ENCODE measurements around the gene TMEM82.
A peak's percentile ranks its signal among the peaks of the same experiment; 100 is the strongest.

Gene TMEM82

DNA sequence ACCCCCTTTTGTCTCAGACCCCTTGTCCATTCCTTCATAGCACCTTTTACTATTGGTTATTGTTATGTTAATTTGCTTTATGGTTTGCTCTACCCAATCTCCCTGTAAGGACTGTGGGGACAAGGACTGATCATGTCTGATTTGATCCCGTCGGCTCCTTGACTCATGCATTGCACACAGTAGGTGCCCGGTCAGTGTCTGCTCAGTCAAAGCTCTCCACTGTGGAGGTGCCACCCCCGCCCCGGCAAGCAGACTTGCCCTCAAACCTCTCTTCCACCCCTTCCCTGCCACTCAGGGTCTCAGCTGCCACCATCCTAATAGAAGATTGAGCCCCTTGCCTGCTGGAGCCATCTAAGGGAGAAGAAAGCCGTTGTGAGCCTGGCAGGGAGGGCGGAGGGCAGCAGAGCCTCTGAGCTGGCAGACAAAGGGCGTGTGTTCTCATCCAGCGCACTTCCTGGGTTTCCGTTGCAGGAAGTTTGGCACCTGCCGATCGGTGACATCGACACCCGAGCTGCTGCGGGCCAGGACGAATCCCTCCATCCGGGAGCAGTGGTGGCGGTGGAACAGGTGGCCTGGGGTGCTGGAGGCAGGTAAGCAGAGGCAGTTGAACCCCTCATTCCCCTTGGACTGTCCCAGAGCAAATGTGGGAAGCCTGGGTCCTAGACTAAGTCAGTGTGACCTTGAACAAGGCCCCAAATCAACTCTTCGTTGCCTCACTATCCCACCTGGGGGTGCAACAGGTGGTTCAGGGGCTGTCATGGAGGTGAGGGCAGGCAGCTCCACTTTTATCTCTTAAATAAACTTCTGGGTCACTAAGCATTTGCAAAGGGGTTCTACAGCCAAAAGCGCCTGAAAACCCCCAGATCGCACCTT is 14.1 kb downstream of the TMEM82 start:
- peak; percentile 3 for DNase-seq (ENCODE audit: low spot score)

DNA sequence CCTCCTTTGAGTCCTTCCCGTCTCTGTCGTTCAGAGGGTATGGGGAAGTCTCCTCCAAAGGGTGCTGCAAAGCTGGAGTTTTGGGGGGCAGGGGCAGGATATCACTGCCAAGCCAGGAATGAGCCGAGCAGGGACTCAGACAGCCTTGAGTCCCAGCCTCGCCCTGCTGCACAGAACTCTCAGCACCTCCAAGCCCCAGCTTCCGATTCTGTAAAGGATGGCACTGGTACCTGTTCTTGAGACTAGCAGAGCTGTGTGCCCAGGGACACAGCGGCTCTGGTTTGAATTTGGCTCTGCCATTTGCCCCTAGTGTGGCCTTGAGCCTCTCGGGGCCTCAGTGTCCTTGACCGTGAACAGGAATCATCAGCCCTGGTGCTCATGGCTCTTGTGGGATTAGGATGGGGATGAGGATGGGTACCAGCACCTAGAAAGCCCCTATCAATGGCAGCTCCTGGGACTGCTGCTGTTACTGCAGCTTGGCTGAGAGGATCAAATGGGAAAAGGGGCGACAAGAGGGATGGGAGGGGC is 14.8 kb downstream of the TMEM82 start:
- DNase-seq (ENCODE audit: low spot score), result no peak

DNA sequence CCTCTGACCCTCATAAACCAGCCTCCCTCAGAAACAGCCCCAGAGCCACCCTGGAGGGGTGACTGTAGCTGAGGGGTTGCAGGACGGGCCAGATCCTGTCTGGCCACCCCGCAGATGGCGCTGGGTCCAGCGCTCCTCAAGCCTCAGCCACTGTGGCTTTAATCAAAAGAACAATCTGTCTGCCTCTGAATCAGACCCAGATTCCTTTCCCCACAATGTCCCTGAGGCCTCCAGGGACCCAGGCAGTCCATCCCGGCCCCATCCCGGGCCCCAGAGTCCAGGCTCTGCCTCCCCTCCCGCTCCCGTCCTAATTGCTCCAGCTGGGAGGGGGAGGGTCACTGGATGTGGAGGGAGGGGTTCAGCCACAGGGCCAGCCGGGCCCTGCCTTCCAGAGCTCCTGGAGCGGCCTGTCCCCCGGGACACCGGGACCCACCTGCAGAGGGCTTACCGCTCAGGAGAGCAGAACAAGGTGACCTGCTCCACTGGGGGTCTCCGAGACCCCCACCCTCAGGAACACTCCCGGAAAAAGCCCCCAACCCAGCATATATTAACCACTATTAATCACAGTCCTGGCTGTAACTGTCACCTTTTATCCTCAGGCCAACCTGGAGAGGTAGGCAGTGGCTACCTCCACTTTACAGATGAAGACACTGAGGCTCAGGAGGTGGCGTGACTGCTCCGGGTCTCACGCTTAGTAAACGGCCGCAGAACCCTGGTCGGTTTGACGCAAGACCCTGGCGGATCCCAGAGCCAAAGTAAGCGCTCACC is 15.5 kb downstream of the TMEM82 start:
- DNase-seq (ENCODE audit: low spot score), result peak; percentile 60

DNA sequence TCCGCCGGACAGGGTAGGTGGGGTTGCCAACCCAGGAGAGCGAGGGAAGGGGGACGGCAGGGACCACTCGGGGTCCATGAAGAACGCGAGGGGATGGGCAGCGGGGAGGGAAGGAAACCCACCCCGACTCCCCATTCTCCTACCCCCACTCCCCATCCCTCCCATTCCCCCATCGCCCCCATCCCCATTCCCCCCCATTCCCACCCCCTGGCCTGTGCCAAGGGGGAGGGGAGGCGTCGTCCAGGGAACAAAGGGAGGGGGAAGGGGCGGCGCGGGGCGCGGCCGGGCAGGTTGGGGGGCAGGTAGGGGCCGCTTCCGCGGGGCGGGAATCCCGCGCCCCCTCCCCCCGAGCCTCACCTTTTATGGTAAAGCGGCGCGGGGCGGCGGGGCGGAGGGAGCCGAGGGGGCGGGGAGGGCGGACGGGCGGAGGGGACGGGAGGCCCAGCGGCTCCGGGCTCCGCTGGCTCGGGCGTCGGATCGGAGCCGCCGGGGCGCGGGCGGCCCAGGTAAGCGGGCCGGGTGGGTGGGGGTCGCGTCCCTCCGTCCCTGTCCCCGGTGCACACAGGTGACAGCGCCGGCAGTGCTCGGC is 16.1 kb downstream of the TMEM82 start, which contains the start of gene FBLIM1:
FBLIM1 (plus strand) TSS at position 453 of the 589 bp plus-strand sequence. CDS start 6,189 bp downstream, outside the sequence.
- DNase-seq (ENCODE audit: low spot score), result peak; percentile 58

DNA sequence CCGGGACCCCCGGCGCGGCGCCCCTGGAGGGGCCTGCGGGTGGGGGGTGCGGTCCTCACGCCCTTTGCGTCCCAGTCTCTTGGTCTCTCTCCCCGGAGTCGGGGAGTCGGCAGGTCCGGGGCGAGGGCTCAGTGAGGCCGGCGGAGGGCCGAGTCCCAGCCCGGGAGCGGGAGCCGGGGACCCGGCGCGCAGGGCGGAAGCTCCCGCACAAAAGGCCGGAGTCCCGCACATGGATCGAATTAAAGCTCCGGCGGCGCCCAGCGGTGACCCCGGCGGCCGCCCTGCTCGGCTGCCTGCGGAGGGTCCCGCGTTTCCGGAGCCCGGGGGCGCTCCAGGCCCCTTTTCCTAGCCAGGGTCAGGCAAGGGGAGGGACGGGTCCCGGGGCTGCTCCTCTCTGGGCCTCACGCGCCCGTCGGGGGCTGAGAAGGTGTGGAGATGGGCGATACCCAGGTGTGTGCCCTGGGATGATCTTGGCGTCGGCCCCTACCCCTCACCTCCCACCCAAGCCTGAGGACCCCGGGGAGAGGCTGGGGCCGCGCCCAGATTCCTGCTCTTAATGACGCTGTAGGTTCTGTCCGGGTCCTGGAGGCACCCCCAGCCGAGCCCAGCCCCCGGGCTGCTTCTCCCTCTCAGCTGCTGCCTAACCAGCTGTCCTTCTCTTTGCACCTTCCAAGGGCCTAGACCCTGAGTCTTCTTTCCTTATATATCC is 16.8 kb downstream of the TMEM82 start:
- DNase-seq (ENCODE audit: low spot score), result peak; percentile 56

DNA sequence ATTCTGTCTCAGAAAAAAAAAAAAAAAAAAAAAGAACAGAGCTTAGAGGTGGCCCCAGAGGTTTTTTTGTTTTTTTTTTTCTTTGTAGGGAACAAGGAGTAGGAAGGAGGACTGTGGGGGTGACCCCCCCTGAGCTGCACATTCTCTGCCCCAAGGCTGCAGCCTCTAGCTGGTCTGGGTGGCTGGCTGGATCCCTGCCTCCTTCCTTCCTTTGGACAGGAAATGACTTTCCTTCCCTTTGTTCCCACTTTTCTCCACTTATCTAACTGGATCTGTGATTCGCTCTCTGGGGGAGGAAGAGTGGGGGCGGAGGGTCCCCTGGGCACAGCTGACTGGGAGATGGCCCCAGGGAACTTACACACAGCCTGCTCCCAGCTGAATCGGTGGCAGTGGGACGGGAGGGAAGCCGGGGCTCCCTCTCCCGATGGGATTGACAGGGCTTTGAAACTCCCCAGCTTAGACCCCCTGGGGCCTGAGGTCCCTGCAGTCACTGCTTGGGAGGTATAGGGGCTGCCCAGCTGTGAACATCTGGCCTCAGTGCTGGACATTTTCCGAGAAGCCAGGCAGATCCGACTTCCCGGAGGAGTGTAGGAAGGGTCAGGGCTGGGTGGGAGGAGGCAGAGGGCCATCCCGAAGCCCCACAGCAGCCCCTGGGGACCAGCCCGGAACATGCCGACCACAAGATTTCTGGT is 18.4 kb downstream of the TMEM82 start:
- peak; percentile 55 for DNase-seq (ENCODE audit: low spot score)

DNA sequence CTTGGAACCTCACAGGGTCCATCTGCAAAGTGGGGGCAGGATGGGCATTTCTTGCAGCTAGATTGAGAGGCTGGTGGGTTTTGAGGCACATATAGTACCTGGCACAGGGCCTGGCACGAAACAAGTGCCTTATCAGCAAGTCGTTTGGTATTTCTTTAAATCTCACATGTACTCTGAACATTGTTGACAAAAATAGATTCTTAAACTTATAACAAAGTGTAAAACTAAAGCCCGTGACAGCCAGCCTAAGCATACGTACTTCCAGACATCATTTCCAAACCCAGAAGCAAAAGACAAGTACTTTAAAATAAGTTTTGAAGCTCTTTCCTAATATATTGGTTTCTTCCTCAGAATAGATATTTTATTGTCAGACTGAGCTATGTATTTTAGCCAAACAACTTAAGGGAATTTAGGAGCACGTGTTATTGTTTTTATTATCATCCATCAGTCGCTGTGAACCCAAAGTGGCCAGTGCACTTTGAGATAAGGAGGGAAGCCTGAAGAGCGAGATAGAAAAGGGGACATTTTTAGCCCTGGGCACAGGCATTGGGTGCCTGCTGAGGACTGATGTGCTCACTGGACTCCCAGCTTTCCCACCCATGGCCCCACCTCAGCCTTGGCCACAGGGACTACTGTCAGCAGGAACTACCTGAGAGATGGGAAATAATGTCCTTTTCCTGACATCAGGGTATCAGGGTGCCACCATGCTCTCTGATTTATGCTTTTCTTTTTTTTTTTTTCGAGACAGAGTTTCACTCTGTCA is 19.2 kb downstream of the TMEM82 start:
- DNase-seq (ENCODE audit: low spot score), result peak; percentile 18

DNA sequence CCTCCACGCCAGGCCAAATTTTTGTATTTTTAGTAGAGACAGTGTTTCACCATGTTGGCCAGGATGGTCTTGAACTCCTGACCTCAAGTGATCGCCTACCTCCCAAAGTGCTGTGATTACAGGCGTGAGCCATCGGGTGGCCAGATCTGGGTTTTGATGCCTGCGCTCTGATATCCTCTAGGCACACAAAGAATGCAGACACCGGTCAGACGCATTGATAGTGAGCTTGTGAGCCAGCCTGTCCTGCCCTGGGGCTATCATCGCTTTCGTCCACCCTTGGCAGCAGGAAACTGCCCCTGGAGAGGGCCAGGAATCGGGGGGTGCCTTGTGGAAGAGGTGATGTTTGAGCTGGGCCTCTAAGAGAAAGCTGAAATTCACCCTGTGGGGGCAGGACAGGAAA is 20.2 kb downstream of the TMEM82 start:
- DNase-seq (ENCODE audit: low spot score), result peak; percentile 6

DNA sequence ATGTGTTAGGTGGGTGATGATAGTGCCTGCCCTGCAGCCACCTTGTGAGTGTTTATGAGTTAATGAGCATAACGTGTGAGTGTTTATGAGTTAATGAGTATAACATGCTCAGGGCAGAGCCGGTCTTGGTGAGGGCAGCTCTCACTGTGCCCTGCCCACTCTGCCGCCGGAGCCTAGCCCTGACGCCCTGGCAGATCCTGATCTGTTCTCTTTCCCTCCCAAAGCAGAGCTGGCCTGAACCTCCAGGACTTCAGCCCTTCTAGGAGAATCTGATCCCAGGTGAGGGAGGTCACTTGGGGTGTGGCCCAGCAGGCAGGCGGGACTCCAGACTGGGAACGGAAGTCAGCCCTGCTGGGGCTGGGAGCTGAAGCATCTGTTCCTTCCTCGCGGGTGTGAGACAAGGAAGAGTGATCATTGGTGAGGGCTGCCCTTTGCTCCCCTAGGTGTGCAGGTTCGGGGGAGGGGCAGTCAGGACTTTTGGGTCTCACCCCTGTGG is 22.0 kb downstream of the TMEM82 start:
- DNase-seq (ENCODE audit: low spot score), result no peak

DNA sequence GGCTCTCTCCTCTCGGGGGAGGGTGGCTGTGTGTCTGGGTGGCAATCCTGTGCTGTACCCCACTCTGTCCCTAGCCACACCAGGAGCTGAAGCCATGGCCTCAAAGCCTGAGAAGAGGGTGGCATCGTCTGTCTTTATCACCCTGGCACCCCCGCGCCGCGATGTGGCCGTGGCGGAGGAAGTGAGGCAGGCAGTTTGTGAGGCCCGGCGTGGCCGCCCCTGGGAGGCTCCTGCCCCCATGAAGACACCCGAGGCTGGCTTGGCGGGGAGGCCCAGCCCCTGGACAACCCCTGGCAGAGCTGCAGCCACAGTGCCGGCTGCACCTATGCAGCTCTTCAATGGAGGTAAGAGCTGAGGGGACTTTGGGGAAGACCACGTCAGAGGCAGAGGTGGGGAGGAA is 22.6 kb downstream of the TMEM82 start:
- no peak for DNase-seq (ENCODE audit: low spot score)

DNA sequence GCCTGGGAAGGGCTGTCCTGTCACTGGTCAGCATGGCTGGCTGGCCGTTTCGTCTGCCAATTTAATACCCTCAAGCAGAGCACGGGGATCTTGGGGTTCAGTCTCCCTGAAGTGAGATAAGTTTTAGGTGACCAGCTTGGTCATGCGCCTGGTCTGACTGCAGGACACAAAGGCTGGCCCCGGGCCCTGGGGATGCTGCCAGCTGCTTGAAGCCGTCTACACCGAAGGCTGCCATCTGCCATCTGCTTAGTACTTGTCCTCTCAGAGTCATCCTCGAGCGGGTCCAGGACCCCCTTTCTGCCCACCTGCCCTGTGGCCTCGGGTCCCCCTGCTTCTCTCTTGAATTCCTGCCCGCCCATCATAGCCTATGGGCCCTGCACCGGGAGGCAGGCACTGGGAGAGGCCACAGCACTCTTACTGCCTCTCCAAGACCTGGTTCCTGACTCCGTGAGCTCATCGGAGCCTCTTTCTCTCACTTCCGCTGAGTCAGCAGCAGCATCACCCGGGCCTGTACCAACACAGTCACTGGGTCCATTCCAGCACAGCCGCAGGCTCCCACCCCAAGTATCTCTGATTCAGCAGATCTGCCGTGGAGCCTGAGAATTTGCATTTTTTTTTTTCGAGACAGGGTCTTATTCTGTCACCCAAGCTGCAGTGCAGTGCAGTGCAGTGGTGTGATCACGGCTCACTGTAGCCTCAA is 23.3 kb downstream of the TMEM82 start:
- no peak for DNase-seq (ENCODE audit: low spot score)

DNA sequence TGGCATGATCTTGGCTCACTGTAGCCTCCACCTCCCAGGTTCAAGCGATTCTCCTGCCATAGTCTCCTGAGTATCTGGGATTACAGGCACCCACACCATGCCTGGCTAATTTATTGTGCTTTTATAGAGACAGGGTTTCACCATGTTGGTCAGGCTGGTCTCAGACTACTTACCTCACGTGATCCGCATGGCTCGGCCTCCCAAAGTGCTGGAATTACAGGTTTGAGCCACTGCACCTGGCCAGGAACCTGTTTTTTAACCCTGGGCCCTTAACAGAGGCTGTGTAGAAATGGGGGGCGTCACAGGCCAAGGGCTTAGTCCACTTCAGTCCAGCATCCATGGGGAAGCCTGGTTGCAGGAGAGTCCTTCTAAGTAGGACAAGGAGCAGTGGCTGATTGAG is 25.6 kb downstream of the TMEM82 start:
- DNase-seq (ENCODE audit: low spot score), result no peak

DNA sequence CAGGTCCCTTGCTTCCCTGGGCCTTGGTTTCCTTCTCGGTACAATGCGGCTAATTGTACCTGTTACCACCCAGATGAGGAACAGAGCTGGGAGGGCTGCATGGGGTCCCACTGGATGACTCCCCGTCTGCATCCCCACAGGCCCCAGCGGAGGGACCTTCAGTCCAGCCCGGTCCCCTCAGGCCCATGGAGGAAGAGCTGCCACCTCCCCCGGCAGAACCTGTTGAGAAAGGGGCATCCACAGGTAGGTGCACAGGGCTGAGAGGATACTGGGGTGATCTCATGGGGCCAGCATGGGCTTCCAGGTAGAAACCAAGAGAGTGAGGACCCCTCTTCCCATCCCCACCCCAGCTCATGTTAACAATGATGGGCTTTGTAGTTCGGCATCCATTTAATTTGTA is 26.1 kb downstream of the TMEM82 start:
- DNase-seq (ENCODE audit: low spot score), result no peak

DNA sequence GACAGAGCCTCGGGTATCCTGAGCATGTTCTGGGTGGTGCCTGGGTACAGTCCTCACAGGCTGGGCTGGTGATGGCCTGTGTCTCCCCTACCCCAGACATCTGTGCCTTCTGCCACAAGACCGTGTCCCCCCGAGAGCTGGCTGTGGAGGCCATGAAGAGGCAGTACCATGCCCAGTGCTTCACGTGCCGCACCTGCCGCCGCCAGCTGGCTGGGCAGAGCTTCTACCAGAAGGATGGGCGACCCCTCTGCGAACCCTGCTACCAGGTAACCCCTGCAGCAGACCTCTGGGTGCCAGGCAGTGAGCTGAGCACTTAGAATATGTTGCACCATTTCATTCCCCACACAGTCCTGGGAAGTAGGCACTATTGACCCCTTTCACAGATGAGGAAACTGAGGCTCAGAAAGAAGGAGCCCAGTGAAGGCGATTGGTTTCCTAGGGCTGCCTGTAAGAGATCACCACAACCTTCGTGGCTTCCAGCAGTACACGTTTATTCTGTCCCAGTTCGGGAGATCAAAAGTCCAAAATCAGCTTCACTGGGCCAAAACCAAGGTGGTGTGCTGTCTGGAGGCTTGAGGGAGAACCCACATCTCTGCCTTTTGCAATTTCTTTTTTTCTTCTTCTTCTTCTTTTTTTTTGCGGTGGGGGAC is 28.1 kb downstream of the TMEM82 start:
- no peak for DNase-seq (ENCODE audit: low spot score)

DNA sequence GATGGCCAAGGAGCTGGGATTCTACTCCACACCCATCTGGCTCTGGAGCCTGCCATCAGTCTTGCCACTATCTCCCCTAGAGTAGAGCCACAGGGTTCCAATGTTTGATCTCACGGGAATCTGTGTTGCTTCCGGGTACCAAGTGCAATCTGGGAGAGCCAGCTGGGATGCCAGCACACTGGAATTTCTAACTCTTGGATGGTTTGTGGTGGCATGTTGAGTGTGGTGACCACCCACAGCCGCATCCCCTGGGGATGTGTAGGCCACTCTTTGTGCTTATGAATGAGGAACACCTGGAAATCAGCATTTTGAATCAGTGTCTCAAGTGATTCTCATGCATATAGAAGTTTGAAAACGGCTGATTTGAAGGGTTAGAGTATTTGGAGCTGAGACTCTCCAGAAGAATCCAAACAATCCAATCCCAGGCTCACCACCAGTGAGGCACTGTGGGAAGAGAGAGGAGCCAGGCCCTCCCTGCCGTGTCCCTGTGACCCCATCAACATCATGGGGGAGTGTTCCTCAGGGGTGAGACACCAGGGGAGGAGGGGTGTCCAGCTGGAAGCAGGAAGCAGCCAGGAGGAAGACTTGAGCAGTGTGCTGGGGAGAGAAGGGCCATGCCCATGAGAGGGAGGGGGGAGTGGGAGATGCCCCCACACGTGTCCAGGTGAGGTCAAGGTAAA is 29.7 kb downstream of the TMEM82 start:
- no peak for DNase-seq (ENCODE audit: low spot score)

DNA sequence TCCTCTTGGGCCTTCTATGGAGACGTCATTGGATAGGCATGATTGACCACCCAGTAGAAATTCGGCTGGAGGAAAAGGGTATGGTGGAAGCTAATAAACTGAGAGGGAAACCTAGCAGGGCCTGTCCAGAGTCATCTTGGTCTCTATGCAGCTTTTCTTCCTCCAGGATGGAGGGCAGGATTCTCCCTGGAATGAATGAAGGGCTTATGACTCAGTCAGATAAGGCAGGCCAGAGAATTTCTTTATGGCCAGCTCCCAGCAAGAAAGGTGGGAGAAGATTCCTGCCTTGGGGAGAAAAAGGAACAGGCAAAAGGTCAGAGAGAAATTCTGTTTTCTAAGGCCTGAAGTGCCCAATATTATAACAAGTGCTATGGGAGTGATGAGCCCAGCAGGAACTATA is 33.4 kb downstream of the TMEM82 start:
- DNase-seq (ENCODE audit: low spot score), result no peak

DNA sequence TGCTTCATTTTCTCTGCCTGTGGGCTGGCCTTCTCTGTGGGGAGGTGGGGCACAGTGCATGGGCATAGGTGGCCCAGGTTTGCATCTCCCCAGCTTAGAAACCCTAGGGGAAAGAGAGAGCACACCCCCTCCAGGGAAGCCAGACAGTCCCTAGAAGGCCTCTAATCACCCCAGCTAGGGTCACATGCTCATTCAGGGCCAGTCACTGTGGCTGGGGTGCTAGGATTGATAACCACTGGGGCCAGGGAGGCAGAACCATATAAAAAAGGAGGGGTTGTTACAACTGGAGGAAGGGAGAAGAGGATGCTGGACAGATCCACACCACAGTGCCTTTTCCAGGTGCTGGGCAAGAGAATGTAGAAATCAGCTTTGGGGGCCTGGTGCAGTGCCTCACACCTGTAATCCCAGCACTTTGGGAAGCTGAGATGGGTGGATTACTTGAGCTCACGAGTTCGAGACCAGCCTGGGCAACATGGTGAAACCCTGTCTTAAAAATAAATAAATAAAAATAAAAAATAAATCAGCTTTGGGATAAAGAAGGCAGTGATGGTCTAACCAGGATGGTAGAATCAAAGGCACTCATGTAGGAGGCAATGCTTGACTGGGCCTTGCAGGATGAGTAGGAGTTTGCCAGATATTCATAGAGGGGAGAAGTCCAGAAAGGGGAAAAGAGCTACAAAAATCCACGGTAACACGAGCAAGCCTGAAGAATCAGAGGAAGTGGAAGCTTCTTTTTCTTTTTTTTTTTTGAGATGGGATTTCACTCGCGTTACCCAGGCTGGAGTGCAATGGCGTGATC is 35.8 kb downstream of the TMEM82 start:
- no peak for DNase-seq (ENCODE audit: low spot score)

DNA sequence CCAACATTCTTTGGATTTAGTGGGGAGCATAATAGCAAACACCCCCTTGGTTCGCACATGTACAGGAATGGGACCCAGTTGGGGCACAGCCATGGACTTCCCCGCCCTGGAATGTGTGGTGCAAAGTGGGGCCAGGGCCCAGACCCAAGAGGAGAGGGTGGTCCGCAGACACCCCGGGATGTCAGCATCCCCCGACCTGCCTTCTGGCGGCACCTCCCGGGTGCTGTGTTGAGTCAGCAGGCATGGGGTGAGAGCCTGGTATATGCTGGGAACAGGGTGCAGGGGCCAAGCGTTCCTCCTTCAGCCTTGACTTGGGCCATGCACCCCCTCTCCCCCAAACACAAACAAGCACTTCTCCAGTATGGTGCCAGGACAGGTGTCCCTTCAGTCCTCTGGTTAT is 43.4 kb downstream of the TMEM82 start:
- DNase-seq (ENCODE audit: low spot score), result no peak
